Thoracic aorta endothelial cell (primary cell): Measurements from ENCODE around the gene PGF. TPM values are rescaled to one million over a fixed set of nuclear protein-coding genes. Genes with fewer than 3 reads are reported as not detected.

ENCODE experiments used
- total RNA-seq: library from RNA; depleted of rRNA; stranded (reverse); fragments of >200 nt; gene quantifications from 2 replicates; pipeline ENCODE4 v1.2.3, GENCODE V29; 2012

PGF gene
- 296 and 384 TPM in 2 replicates for total RNA-seq

GRCh38 chr14:74955229-74956026 lies at the start of gene PGF:
TSS of gene PGF (minus strand) at chr14:74955597. CDS start at chr14:74955242, 355 bp downstream.

GRCh38 chr14:75002392-75003249 lies 47.2 kb upstream of the PGF start, which contains the start of gene EIF2B2:
TSS of gene EIF2B2 (plus strand) at chr14:75002921. CDS start at chr14:75002991, 70 bp downstream.

GRCh38 chr14:74922752-74923401 lies 32.5 kb downstream of the PGF start, which contains the start of gene RPS6KL1:
TSS of gene RPS6KL1 (minus strand) at chr14:74923260. CDS start at chr14:74921541, 1,719 bp downstream.

Other genes starting within 250 kb of the PGF start
- gene AREL1, start 242.5 kb downstream of the PGF start, total RNA-seq = 44.9 and 48.0 TPM in 2 replicates
- 69.8 and 72.6 TPM in 2 replicates for gene FCF1, start 242.5 kb downstream of the PGF start, total RNA-seq
- gene YLPM1, start 192.3 kb downstream of the PGF start, total RNA-seq = 65.0 and 70.2 TPM in 2 replicates
- gene PROX2, start 79.5 kb downstream of the PGF start, total RNA-seq = not detected in 2 replicates
- gene DLST, start 73.7 kb downstream of the PGF start, total RNA-seq = 87.0 and 100 TPM in 2 replicates
- gene RPS6KL1, start 32.3 kb downstream of the PGF start, total RNA-seq = 9.8 and 12.5 TPM in 2 replicates
- gene EIF2B2, start 47.3 kb upstream of the PGF start, total RNA-seq = 154 and 181 TPM in 2 replicates
- gene MLH3, start 95.9 kb upstream of the PGF start, total RNA-seq = 24.0 and 24.2 TPM in 2 replicates
- gene ACYP1, start 108.4 kb upstream of the PGF start, total RNA-seq = 16.2 and 19.5 TPM in 2 replicates
- 1.1 and 2.0 TPM in 2 replicates for gene ZC2HC1C, start 114.0 kb upstream of the PGF start, total RNA-seq
- 42.3 and 42.7 TPM in 2 replicates for gene NEK9, start 171.5 kb upstream of the PGF start, total RNA-seq
- gene TMED10, start 221.0 kb upstream of the PGF start, total RNA-seq = 326 and 382 TPM in 2 replicates